GM23248 (cell line): Measurements from ENCODE around the gene CEACAM1. TPM values are rescaled to one million over a fixed set of nuclear protein-coding genes. Genes with fewer than 3 reads are reported as not detected.

Experiments used
- DNase-seq: peaks from one replicate; pipeline ENCODE4 v3.0.0-alpha.2; 2015
- H2AFZ ChIP-seq: fragments of 200-600 bp; sonication (generic); 2 replicates; pipeline ENCODE4 v1.6.1; 2016; ENCODE audit warnings: antibody characterized with exemption
- H3F3A ChIP-seq: fragments of 200-600 bp; sonication (generic); 2 replicates; pipeline ENCODE4 v1.6.1; 2016; ENCODE audit warnings: mild to moderate bottlenecking, antibody characterized with exemption, mixed run types; ENCODE audit not compliant: insufficient read depth
- H3K27ac ChIP-seq: fragments of 200-600 bp; sonication (generic); 2 replicates; pipeline ENCODE4 v1.5.1; 2016; ENCODE audit warnings: mild to moderate bottlenecking
- H3K27me3 ChIP-seq: fragments of 200-600 bp; sonication (generic); replicated peaks from 2 replicates; pipeline ENCODE4 v1.6.1; 2016; ENCODE audit warnings: mild to moderate bottlenecking; ENCODE audit not compliant: insufficient read depth
- H3K36me3 ChIP-seq: fragments of 200-600 bp; sonication (generic); 2 replicates; pipeline ENCODE4 v1.6.1; 2016; ENCODE audit warnings: low read depth, mild to moderate bottlenecking
- H3K4me1 ChIP-seq: fragments of 200-600 bp; sonication (generic); 2 replicates; pipeline ENCODE4 v1.6.1; 2016; ENCODE audit warnings: mild to moderate bottlenecking; ENCODE audit not compliant: insufficient read depth
- H3K4me2 ChIP-seq: fragments of 200-600 bp; sonication (generic); one replicate; pipeline ENCODE4 v1.6.1; 2016; ENCODE audit warnings: mild to moderate bottlenecking; ENCODE audit not compliant: unreplicated experiment
- H3K4me3 ChIP-seq: fragments of 200-600 bp; sonication (generic); 2 replicates; pipeline ENCODE4 v1.5.1; 2016; ENCODE audit warnings: mild to moderate bottlenecking
- H3K79me2 ChIP-seq: fragments of 200-600 bp; sonication (generic); 2 replicates; pipeline ENCODE4 v1.6.1; 2016; ENCODE audit warnings: mild to moderate bottlenecking; ENCODE audit not compliant: insufficient read depth
- H3K9ac ChIP-seq: fragments of 200-600 bp; sonication (generic); 2 replicates; pipeline ENCODE4 v1.6.1; 2016; ENCODE audit warnings: mild to moderate bottlenecking
- H3K9me2 ChIP-seq: fragments of 200-600 bp; sonication (generic); 2 replicates; pipeline ENCODE4 v1.6.1; 2016; ENCODE audit warnings: mixed run types, mild to moderate bottlenecking, moderate library complexity; ENCODE audit not compliant: insufficient read depth
- H3K9me3 ChIP-seq: fragments of 200-600 bp; sonication (generic); one replicate; pipeline ENCODE4 v1.6.1; 2017; ENCODE audit warnings: low read depth
- H4K20me1 ChIP-seq: fragments of 200-600 bp; sonication (generic); 2 replicates; pipeline ENCODE4 v1.6.0; 2016; ENCODE audit not compliant: insufficient read depth
- EZH2 ChIP-seq: fragments of 200-600 bp; sonication (generic); IDR thresholded peaks from 2 replicates; pipeline ENCODE4 v1.6.1; 2018; ENCODE audit warnings: antibody characterized with exemption, mild to moderate bottlenecking; ENCODE audit not compliant: insufficient read depth, poor library complexity, severe bottlenecking
- EZH2phosphoT487 ChIP-seq: fragments of 200-600 bp; sonication (generic); IDR thresholded peaks from 2 replicates; pipeline ENCODE4 v1.6.1; 2018; ENCODE audit warnings: antibody characterized with exemption, moderate library complexity, mild to moderate bottlenecking, low read depth; ENCODE audit not compliant: insufficient read depth
- whole genome bisulfite sequencing, 2 experiments: methylation state at CpG; one replicate each; pipeline ENCODE4 v1.1.6; 2015 to 2017; ENCODE audit warnings: low lambda C conversion rate in 2 of 2, low coverage in 1 of 2; ENCODE audit errors: missing lambda C conversion rate in 2 of 2; 5-methylcytosine and 5-hydroxymethylcytosine counted together
- in situ Hi-C: fragments of 300-500 bp; cut with MboI; formaldehyde crosslinking; loops from 2 replicates; pipeline ENCODE4 v1.15.0; 2020
- polyA plus RNA-seq: library from polyadenylated mRNA; unstranded; fragments of >200 nt; fragmentation: Nextera tagmentation; extraction: Ambion mirVana; gene quantifications from 2 replicates; pipeline ENCODE4 v1.2.1, GENCODE V29; 2016
- total RNA-seq: library from RNA; depleted of rRNA; stranded (reverse); fragments of >200 nt; shearing (Covaris generic); gene quantifications from 2 replicates; pipeline ENCODE4 v1.2.3, GENCODE V29; 2014

CEACAM1 gene
- total and polyA plus RNA-seq, 2 experiments from 2014 or later = not detected

DNA sequence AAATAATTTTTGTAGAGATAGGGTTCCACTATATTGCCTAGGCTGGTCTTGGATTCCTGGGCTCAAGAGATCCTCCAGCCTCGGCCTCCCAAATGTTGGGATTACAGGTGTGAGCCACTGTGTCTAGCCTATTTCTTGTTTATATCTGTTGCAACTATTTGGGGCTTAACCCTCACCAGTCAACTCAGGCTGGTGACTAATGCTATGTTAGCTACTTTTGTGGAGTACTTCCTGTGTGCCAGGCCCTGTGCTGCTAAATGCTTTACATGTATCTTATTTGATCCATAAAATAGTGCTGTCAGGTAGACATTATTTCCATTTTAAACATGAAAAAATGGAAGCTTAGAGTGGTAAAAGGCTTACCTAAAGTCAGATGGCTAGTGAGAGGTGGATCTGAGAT, 13.8 kb downstream of the CEACAM1 start:
- Histone ChIP-seq H3K79me2 (no peaks in the 10 kb centered on the region), H4K20me1 (no peaks in the 10 kb centered on the region), H3K9ac (no peak overlapping the region), H3K36me3 (no peaks in the 10 kb centered on the region), H3K4me2 (no peak overlapping the region), H2AFZ (no peak overlapping the region), H3K4me3 (no peak overlapping the region), H3K27me3 (peaks cover 36% of the 10 kb centered on the region), H3K9me3 (no peaks in the 10 kb centered on the region), H3K27ac (no peak overlapping the region), H3F3A (no peaks in the 10 kb centered on the region), H3K4me1 (no peaks in the 10 kb centered on the region), H3K9me2 (no peaks in the 10 kb centered on the region)
- DNase-seq = no peak
- WGBS, 2 experiments = 96 to 97% methylated on average over 1 of the region's 1 CpG
- no peak for TF ChIP-seq EZH2
- no peak for TF ChIP-seq EZH2phosphoT487
- in situ Hi-C loops = no loop called here

DNA sequence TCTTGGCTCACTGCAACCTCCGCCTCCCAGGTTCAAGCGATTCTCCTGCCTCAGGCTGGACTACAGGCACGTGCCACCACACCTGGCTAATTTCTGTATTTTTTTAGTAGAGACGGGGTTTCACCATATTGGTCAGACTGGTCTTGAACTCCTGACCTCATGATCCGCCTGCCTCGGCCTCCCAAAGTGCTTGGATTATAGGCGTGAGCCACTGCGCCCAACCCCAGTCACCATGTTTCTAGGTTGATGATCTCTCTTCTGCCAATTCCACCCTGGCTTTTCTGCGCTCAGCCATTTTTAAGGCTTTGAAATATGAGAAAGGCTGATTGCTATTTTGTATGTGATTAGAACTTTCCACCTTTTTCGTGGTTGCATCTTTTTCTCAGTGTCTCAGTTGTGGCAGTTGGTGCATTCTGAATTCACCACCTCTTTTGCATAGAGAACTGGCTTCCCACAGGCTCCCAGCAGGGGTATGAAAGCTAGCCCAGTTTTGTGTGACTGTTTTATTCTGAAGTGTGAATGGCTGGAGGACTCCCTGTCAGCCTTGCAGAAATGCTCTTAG, 15.5 kb downstream of the CEACAM1 start:
- in situ Hi-C loops = no loop called here
- H3K4me1 ChIP-seq = no peaks in the 10 kb centered on the region
- no peaks in the 10 kb centered on the region for H3K36me3 ChIP-seq
- H3K79me2 ChIP-seq = no peaks in the 10 kb centered on the region
- H3K9me3 ChIP-seq = no peaks in the 10 kb centered on the region
- peaks cover 52% of the 10 kb centered on the region for H3K27me3 ChIP-seq
- H4K20me1 ChIP-seq = no peaks in the 10 kb centered on the region
- H3K4me3 ChIP-seq = no peak overlapping the region
- 65 to 66% methylated on average over 10 of the region's 10 CpGs for WGBS, 2 experiments
- DNase-seq = no peak
- no peak overlapping the region for H3K4me2 ChIP-seq
- no peak overlapping the region for H3K9ac ChIP-seq
- TF ChIP-seq EZH2 = no peak
- no peak overlapping the region for H2AFZ ChIP-seq
- H3K9me2 ChIP-seq = no peaks in the 10 kb centered on the region
- H3F3A ChIP-seq = no peaks in the 10 kb centered on the region
- no peak overlapping the region for H3K27ac ChIP-seq

DNA sequence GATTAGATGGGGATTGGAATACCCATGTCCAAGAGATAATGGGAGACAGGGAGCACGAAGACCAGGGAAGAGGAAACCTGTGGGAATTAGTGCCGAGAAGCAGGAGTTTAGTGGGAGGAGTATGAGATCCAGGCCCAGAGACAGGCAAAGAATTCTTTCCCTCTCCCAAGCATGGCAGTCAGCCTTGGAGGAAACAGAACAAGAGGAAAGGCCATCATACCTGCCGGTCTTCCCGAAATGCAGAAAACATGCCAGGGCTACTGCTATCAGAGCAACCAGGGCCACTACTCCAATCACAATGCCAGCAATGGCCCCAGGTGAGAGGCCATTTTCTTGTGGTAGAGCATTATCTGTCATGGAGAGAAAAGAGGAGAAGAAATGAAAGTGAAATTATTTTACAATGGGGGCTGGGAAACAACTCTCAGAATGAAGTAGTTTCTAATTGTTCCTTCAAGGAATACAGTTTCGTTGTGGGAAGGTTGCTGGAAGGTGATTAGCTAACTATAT, 16.1 kb downstream of the CEACAM1 start:
- Histone ChIP-seq H3K9ac (no peak overlapping the region), H3K4me3 (no peak overlapping the region), H3K9me3 (no peaks in the 10 kb centered on the region), H3K27ac (no peak overlapping the region), H3K27me3 (peaks cover 53% of the 10 kb centered on the region), H2AFZ (no peak overlapping the region), H3K4me2 (no peak overlapping the region), H3K4me1 (no peaks in the 10 kb centered on the region), H3K36me3 (no peaks in the 10 kb centered on the region), H3K9me2 (no peaks in the 10 kb centered on the region), H3F3A (no peaks in the 10 kb centered on the region), H4K20me1 (no peaks in the 10 kb centered on the region), H3K79me2 (no peaks in the 10 kb centered on the region)
- in situ Hi-C loops = no loop called here
- no peak for DNase-seq
- 49 to 52% methylated on average over 5 of the region's 5 CpGs for WGBS, 2 experiments
- TF ChIP-seq EZH2 = no peak
- TF ChIP-seq EZH2phosphoT487 = no peak

DNA sequence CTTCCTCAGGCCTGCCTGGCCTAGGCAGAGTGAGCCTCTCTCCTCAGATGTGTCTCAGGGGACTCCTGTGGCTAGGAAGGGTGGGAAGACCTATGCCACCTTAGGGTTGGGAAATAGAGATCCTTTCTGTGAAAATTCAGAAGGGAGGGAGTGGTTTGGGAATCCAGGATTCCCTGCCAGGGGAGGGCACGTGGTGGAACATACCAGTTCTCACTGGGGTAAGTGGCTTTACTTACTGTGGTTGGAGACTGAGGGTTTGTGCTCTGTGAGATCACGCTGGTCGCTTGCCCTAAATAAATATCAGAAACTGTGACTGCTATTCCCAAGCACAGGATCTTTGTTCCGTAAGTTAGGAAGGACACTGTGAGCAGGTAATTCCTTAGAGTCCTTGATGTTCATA, 16.9 kb downstream of the CEACAM1 start:
- TF ChIP-seq EZH2phosphoT487 (no peak), EZH2 (no peak)
- no peaks in the 10 kb centered on the region for H3K9me2 ChIP-seq

DNA sequence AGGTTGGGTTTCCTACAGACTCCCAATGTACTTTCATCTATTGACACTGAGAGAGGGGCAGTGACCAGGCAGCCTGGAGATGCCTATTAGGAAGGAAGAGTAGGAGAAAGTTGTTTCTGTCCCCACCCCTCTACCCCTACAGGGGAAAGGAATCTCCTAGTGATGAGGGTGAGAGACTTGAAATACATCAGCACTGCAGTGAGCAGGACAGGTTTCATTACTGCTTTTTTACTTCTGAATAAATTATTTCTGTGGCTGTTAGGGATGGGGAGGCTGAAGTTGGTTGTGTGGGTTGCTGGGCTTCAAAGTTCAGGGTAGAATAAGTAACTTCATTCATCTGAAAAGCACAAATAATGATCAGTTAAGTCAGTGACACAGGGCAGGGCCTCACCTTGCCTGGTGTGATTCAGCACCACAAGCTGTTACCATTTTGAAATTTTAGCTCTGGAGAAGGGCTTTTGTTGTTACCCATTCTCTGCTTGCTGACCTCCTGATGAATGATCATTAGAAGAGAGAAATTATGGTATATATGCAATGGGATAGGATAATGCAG, 19.3 kb downstream of the CEACAM1 start:
- TF ChIP-seq EZH2phosphoT487 (no peak), EZH2 (no peak)
- no peak for DNase-seq
- no peaks in the 10 kb centered on the region for H3K9me3 ChIP-seq
- no peaks in the 10 kb centered on the region for H4K20me1 ChIP-seq
- H3K9ac ChIP-seq = no peak overlapping the region
- in situ Hi-C loops = no loop called here
- no peaks in the 10 kb centered on the region for H3F3A ChIP-seq
- no peaks in the 10 kb centered on the region for H3K4me1 ChIP-seq
- no peak overlapping the region for H3K4me3 ChIP-seq
- no peaks in the 10 kb centered on the region for H3K36me3 ChIP-seq
- no peak overlapping the region for H2AFZ ChIP-seq
- no peaks in the 10 kb centered on the region for H3K79me2 ChIP-seq
- H3K27ac ChIP-seq = no peak overlapping the region
- H3K9me2 ChIP-seq = no peaks in the 10 kb centered on the region
- H3K27me3 ChIP-seq = peaks cover 44% of the 10 kb centered on the region
- H3K4me2 ChIP-seq = no peak overlapping the region

More for the DNA sequence above, 16.9 kb downstream of the CEACAM1 start:
- Histone ChIP-seq H3K79me2 (no peaks in the 10 kb centered on the region), H3F3A (no peaks in the 10 kb centered on the region), H3K9me3 (no peaks in the 10 kb centered on the region), H3K36me3 (no peaks in the 10 kb centered on the region), H3K27me3 (peaks cover 47% of the 10 kb centered on the region), H3K9ac (no peak overlapping the region), H3K4me2 (no peak overlapping the region), H2AFZ (no peak overlapping the region), H4K20me1 (no peaks in the 10 kb centered on the region), H3K4me1 (no peaks in the 10 kb centered on the region), H3K4me3 (no peak overlapping the region), H3K27ac (no peak overlapping the region)
- DNase-seq = no peak
- 54 to 61% methylated on average over 4 of the region's 4 CpGs for WGBS, 2 experiments
- in situ Hi-C loops = no loop called here
